GM12891 (cell line): Measurements from ENCODE around the gene SLK.

Experiments
- POLR2A ChIP-seq: IDR thresholded peaks from 2 replicates; pipeline ENCODE4 v1.6.1; 2011; ENCODE audit warnings: low read depth, low read length, control low read depth
- POLR2AphosphoS5 ChIP-seq: IDR thresholded peaks from 2 replicates; pipeline ENCODE4 v1.6.1; 2011; ENCODE audit warnings: low read depth, low read length, control low read depth

DNA sequence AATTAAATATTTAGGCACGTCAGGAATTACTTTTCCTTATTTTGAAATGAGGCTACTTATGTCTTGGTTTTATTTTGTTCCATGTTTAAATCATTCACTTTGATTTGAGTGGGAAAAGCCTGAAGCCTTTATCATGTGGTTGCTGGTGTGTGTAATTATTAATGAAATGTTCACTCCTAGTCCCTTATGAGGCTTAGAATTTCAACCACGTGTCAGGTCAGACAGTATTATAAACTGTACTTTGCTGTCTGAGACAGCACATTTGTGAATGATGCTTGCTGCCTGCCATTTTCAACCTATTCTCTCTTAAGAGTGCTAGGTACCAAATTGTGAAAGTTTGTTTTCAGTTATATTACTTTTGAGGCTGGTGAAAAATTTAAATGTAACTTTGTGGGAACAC lies 59.8 kb downstream of the SLK start:
- TF ChIP-seq POLR2A: no peak
- no peak for TF ChIP-seq POLR2AphosphoS5
